HG03175 (cell line): ENCODE results near the gene DAPK2.
A peak's percentile ranks its signal among the peaks of the same experiment; 100 is the strongest.

Experiments used
- ATAC-seq: cut with Tn5 transposase; IDR thresholded peaks from one replicate; pipeline ENCODE4 v1.9.1; 2021; ENCODE audit warnings: mild to moderate bottlenecking, moderate library complexity; ENCODE audit not compliant: unreplicated experiment

The DAPK2 gene

GRCh38 chr15:63945838-63946298 is 100.4 kb downstream of the DAPK2 start:
- ATAC-seq: no peak

GRCh38 chr15:63945007-63945788 is 101.1 kb downstream of the DAPK2 start:
- ATAC-seq: peak; percentile 60

GRCh38 chr15:63944681-63944955 is 101.7 kb downstream of the DAPK2 start:
- no peak for ATAC-seq

- ATAC-seq: no peak
Observed at GRCh38 chr15:63943829-63944680, 102.2 kb downstream of the DAPK2 start.

- ATAC-seq: no peak
Observed at GRCh38 chr15:63942486-63943365, 103.6 kb downstream of the DAPK2 start.

GRCh38 chr15:63941698-63942465 is 104.4 kb downstream of the DAPK2 start:
- no peak for ATAC-seq

GRCh38 chr15:63940966-63941620 is 105.2 kb downstream of the DAPK2 start:
- no peak for ATAC-seq

- ATAC-seq: no peak
Observed at GRCh38 chr15:63939531-63940130, 106.7 kb downstream of the DAPK2 start.

- no peak for ATAC-seq
Observed at GRCh38 chr15:63938486-63939061, 107.7 kb downstream of the DAPK2 start.

- no peak for ATAC-seq
Observed at GRCh38 chr15:63933522-63933921, 112.8 kb downstream of the DAPK2 start.

- ATAC-seq: no peak
Observed at GRCh38 chr15:63931556-63931955, 114.7 kb downstream of the DAPK2 start.

- ATAC-seq: no peak
Observed at GRCh38 chr15:63930034-63930433, 116.3 kb downstream of the DAPK2 start.

GRCh38 chr15:63928185-63928842 is 118.0 kb downstream of the DAPK2 start:
- ATAC-seq: no peak

GRCh38 chr15:63923993-63924950 is 122.0 kb downstream of the DAPK2 start:
- ATAC-seq: no peak

- no peak for ATAC-seq
Observed at GRCh38 chr15:63922916-63923315, 123.4 kb downstream of the DAPK2 start.

- ATAC-seq: no peak
Observed at GRCh38 chr15:63922261-63922904, 123.9 kb downstream of the DAPK2 start.
